Esophagus muscularis mucosa (tissue), 3 donors: ENCODE data around the gene RBM17.

Source experiments
- POLR2A ChIP-seq: fragments of 450-650 bp; IDR thresholded peaks from one replicate; pipeline ENCODE4 v1.6.1; 2017; ENCODE audit warnings: antibody characterized with exemption, moderate library complexity, mild to moderate bottlenecking, low read depth
- POLR2AphosphoS5 ChIP-seq, 2 donors: sonication (generic); formaldehyde crosslinking; IDR thresholded peaks; one replicate each; pipeline ENCODE4 v1.6.1; 2017; ENCODE audit warnings: antibody characterized with exemption in 2 of 2
- TF ChIP-seq, protein P1 (sequence below), 3 experiments: fragments of 200-600 bp in 2 of 3; fragments of 450-650 bp in 1 of 3; sonication (generic) in 2 of 3; IDR thresholded peaks; one replicate each; pipeline ENCODE4 v1.5.1; 2017 to 2019; ENCODE audit warnings: antibody characterized with exemption in 3 of 3, mild to moderate bottlenecking in 2 of 3, moderate library complexity in 1 of 3

DNA sequence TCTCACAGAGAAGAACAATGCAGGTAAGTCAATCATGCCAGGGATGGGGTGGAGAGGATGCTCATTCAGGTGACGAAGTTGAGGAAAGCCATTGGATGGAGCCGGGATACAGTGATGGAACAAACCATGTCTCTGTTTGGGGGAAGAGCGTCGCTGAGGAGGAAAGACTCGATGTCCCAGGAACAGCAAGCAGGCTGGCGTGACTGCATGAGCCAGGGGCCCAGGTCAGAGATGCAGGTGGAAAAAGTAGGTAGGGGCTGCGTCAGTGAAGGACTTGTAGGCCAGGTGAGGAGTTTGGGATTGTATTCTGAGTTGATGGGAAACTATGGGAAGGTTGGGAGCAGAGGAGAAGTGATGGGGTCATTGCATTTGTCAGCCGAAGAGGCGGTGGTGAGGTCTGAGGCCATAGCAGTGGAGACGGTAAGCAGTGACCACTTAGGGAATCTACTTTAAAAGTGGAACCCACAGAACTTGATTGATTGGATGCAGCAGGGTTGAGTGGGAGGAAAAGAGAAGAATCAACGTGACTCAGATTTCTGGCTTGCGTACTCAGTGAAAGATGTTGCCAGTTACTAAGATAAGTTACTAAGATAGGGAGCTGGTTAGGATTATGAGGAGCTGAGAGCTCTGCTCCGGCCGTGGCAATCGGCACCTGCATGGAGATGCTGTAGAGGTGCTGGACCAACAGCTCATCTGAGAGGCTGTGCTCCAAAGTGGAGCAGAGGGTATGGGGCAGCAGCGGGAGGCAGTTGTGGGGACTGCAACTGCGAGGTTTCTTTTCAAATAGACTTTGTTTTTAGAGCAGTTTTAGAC is 14.1 kb upstream of the RBM17 start:
- TF ChIP-seq POLR2A (no peak), POLR2AphosphoS5 (IDR thresholded peaks at IDR 0.05) (no peak)
- TF ChIP-seq, protein P1, sequence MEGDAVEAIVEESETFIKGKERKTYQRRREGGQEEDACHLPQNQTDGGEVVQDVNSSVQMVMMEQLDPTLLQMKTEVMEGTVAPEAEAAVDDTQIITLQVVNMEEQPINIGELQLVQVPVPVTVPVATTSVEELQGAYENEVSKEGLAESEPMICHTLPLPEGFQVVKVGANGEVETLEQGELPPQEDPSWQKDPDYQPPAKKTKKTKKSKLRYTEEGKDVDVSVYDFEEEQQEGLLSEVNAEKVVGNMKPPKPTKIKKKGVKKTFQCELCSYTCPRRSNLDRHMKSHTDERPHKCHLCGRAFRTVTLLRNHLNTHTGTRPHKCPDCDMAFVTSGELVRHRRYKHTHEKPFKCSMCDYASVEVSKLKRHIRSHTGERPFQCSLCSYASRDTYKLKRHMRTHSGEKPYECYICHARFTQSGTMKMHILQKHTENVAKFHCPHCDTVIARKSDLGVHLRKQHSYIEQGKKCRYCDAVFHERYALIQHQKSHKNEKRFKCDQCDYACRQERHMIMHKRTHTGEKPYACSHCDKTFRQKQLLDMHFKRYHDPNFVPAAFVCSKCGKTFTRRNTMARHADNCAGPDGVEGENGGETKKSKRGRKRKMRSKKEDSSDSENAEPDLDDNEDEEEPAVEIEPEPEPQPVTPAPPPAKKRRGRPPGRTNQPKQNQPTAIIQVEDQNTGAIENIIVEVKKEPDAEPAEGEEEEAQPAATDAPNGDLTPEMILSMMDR (IDR thresholded peaks at IDR 0.05), result no peak
